ENCODE measurements around the gene NDUFV1. TPM values are rescaled to one million over a fixed set of nuclear protein-coding genes. Genes with fewer than 3 reads are reported as not detected.
"Not testable (repeated sequence)": the region's sequence is repeated elsewhere in the genome, so short reads cannot be mapped to it uniquely, and the experiment has no call there.

The NDUFV1 gene
- total RNA-seq, 1 donor = 90.1 TPM

GRCh38 chr11:67613313-67613959 lies 6.7 kb downstream of the NDUFV1 start:
- H3K4me3 ChIP-seq (ENCODE audit: low read length) = no peak overlapping the region
- H3K4me1 ChIP-seq (ENCODE audit: insufficient read depth, low read length) = peaks cover 39% of the 10 kb centered on the region
- no peaks in the 10 kb centered on the region for H3K27me3 ChIP-seq (ENCODE audit: insufficient read depth, low read length)
- no peaks in the 10 kb centered on the region for H3K9me3 ChIP-seq (ENCODE audit: low read depth, low read length)

GRCh38 chr11:67613960-67614715 lies 7.4 kb downstream of the NDUFV1 start:
- Histone ChIP-seq H3K4me1 (ENCODE audit: insufficient read depth, low read length) (peaks cover 39% of the 10 kb centered on the region), H3K4me3 (ENCODE audit: low read length) (peak overlapping the region; percentile 35), H3K27me3 (ENCODE audit: insufficient read depth, low read length) (no peaks in the 10 kb centered on the region), H3K9me3 (ENCODE audit: low read depth, low read length) (no peaks in the 10 kb centered on the region)

- Histone ChIP-seq H3K4me3 (ENCODE audit: low read length) (no peak overlapping the region), H3K27me3 (ENCODE audit: insufficient read depth, low read length) (no peaks in the 10 kb centered on the region), H3K4me1 (ENCODE audit: insufficient read depth, low read length) (peaks cover 39% of the 10 kb centered on the region), H3K9me3 (ENCODE audit: low read depth, low read length) (no peaks in the 10 kb centered on the region)
These were observed 8.3 kb downstream of the NDUFV1 start for GRCh38 chr11:67614730-67615714.

- no peaks in the 10 kb centered on the region for H3K27me3 ChIP-seq (ENCODE audit: insufficient read depth, low read length)
- H3K9me3 ChIP-seq (ENCODE audit: low read depth, low read length) = no peaks in the 10 kb centered on the region
- H3K4me3 ChIP-seq (ENCODE audit: low read length) = no peak overlapping the region
- H3K4me1 ChIP-seq (ENCODE audit: insufficient read depth, low read length) = peaks cover 39% of the 10 kb centered on the region
These were observed 9.1 kb downstream of the NDUFV1 start for GRCh38 chr11:67615728-67616430.

- H3K27me3 ChIP-seq (ENCODE audit: insufficient read depth, low read length) = no peaks in the 10 kb centered on the region
- no peak overlapping the region for H3K4me3 ChIP-seq (ENCODE audit: low read length)
- peaks cover 39% of the 10 kb centered on the region for H3K4me1 ChIP-seq (ENCODE audit: insufficient read depth, low read length)
- no peaks in the 10 kb centered on the region for H3K9me3 ChIP-seq (ENCODE audit: low read depth, low read length)
These were observed 9.9 kb downstream of the NDUFV1 start for GRCh38 chr11:67616431-67617242.

GRCh38 chr11:67617243-67617953 lies 10.7 kb downstream of the NDUFV1 start:
- no peak overlapping the region for H3K4me3 ChIP-seq (ENCODE audit: low read length)
- H3K9me3 ChIP-seq (ENCODE audit: low read depth, low read length) = no peaks in the 10 kb centered on the region
- peaks cover 39% of the 10 kb centered on the region for H3K4me1 ChIP-seq (ENCODE audit: insufficient read depth, low read length)
- H3K27me3 ChIP-seq (ENCODE audit: insufficient read depth, low read length) = no peaks in the 10 kb centered on the region

- not testable (repeated sequence) for H3K9me3 ChIP-seq (ENCODE audit: low read depth, low read length); H3K27me3 ChIP-seq (ENCODE audit: insufficient read depth, low read length); H3K4me3 ChIP-seq (ENCODE audit: low read length)
- H3K4me1 ChIP-seq (ENCODE audit: insufficient read depth, low read length) = peaks cover 24% of the 10 kb centered on the region
These were observed 12.3 kb downstream of the NDUFV1 start for GRCh38 chr11:67618901-67619659.

GRCh38 chr11:67619683-67620618 lies 13.2 kb downstream of the NDUFV1 start:
- H3K4me1 ChIP-seq (ENCODE audit: insufficient read depth, low read length) = peaks cover 15% of the 10 kb centered on the region
- H3K4me3 ChIP-seq (ENCODE audit: low read length); H3K9me3 ChIP-seq (ENCODE audit: low read depth, low read length); H3K27me3 ChIP-seq (ENCODE audit: insufficient read depth, low read length): not testable (repeated sequence)

- not testable (repeated sequence) for H3K4me1 ChIP-seq (ENCODE audit: insufficient read depth, low read length); H3K4me3 ChIP-seq (ENCODE audit: low read length); H3K9me3 ChIP-seq (ENCODE audit: low read depth, low read length); H3K27me3 ChIP-seq (ENCODE audit: insufficient read depth, low read length)
These were observed 13.9 kb downstream of the NDUFV1 start for GRCh38 chr11:67620621-67621020.

GRCh38 chr11:67621928-67622327 lies 15.2 kb downstream of the NDUFV1 start:
- H3K9me3 ChIP-seq (ENCODE audit: low read depth, low read length); H3K4me3 ChIP-seq (ENCODE audit: low read length); H3K4me1 ChIP-seq (ENCODE audit: insufficient read depth, low read length); H3K27me3 ChIP-seq (ENCODE audit: insufficient read depth, low read length): not testable (repeated sequence)

- not testable (repeated sequence) for H3K4me1 ChIP-seq (ENCODE audit: insufficient read depth, low read length); H3K4me3 ChIP-seq (ENCODE audit: low read length); H3K9me3 ChIP-seq (ENCODE audit: low read depth, low read length); H3K27me3 ChIP-seq (ENCODE audit: insufficient read depth, low read length)
These were observed 16.2 kb downstream of the NDUFV1 start for GRCh38 chr11:67622905-67623304.

- H3K4me3 ChIP-seq (ENCODE audit: low read length); H3K27me3 ChIP-seq (ENCODE audit: insufficient read depth, low read length); H3K9me3 ChIP-seq (ENCODE audit: low read depth, low read length); H3K4me1 ChIP-seq (ENCODE audit: insufficient read depth, low read length): not testable (repeated sequence)
These were observed 17.1 kb downstream of the NDUFV1 start for GRCh38 chr11:67623795-67624194.
